ENCODE data around the gene INTU. TPM values are rescaled to one million over a fixed set of nuclear protein-coding genes. Genes with fewer than 3 reads are reported as not detected.

Gene INTU
- total RNA-seq, 1 experiment from 2014 or later = 3.7 TPM

DNA sequence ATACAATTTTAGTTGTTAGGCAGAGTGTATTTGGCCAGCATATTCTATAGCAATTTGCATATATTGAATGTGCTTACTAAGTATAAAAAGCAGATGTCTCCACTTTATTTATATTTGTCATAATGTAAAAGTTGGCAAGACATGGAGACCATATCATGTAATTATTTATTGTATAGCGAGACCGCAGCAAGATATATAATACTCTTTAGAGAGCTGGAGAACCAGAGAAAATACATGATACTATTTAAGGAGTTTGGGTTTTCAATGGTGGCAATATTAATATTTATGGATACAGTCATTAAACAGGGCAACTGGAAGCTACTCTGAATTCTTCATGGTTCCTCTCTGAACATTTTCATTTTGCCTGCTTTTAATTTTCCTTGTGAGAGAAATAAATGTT is 35.0 kb downstream of the INTU start:
- POLR2A ChIA-PET = no interaction called here

DNA sequence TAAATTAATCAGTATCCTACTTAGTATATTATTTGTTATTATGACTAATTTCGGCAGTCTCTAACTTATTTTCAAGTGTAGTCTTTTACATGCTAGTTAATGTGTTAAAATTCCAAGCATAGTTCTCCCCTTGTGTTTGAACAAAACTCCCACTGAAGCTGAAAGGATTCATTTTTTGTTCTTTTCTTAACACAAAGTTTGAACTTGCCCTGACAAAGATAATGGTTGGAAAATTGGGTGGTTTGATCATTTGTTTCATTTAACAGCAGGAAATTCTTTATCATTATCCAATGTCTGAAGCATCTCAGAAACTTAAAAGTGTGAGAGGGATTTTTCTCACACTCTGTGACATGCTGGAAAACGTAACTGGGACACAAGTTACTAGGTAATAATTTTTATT is 36.0 kb downstream of the INTU start:
- BruUV-seq (replicated peaks) = no TSS peak
- no peak overlapping the region for H3K4me3 ChIP-seq (ENCODE audit: low read depth in 2 of 2, low read length in 2 of 2)
- TF ChIP-seq POLR2AphosphoS5 (IDR thresholded peaks at IDR 0.05; ENCODE audit: low read depth, low read length) (no peak), TCF7L2 (IDR thresholded peaks at IDR 0.05; ENCODE audit: low read depth, low read length) (no peak), SIN3A (IDR thresholded peaks at IDR 0.05; ENCODE audit: borderline replicate concordance, insufficient read depth, low read depth, low read length) (no peak)
- TF ChIP-seq, protein P1, sequence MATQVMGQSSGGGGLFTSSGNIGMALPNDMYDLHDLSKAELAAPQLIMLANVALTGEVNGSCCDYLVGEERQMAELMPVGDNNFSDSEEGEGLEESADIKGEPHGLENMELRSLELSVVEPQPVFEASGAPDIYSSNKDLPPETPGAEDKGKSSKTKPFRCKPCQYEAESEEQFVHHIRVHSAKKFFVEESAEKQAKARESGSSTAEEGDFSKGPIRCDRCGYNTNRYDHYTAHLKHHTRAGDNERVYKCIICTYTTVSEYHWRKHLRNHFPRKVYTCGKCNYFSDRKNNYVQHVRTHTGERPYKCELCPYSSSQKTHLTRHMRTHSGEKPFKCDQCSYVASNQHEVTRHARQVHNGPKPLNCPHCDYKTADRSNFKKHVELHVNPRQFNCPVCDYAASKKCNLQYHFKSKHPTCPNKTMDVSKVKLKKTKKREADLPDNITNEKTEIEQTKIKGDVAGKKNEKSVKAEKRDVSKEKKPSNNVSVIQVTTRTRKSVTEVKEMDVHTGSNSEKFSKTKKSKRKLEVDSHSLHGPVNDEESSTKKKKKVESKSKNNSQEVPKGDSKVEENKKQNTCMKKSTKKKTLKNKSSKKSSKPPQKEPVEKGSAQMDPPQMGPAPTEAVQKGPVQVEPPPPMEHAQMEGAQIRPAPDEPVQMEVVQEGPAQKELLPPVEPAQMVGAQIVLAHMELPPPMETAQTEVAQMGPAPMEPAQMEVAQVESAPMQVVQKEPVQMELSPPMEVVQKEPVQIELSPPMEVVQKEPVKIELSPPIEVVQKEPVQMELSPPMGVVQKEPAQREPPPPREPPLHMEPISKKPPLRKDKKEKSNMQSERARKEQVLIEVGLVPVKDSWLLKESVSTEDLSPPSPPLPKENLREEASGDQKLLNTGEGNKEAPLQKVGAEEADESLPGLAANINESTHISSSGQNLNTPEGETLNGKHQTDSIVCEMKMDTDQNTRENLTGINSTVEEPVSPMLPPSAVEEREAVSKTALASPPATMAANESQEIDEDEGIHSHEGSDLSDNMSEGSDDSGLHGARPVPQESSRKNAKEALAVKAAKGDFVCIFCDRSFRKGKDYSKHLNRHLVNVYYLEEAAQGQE (IDR thresholded peaks at IDR 0.05; ENCODE audit: insufficient read depth in 1 of 2, low read depth in 2 of 2, low read length in 1 of 2) = no peak
- TF ChIP-seq, protein P2, sequence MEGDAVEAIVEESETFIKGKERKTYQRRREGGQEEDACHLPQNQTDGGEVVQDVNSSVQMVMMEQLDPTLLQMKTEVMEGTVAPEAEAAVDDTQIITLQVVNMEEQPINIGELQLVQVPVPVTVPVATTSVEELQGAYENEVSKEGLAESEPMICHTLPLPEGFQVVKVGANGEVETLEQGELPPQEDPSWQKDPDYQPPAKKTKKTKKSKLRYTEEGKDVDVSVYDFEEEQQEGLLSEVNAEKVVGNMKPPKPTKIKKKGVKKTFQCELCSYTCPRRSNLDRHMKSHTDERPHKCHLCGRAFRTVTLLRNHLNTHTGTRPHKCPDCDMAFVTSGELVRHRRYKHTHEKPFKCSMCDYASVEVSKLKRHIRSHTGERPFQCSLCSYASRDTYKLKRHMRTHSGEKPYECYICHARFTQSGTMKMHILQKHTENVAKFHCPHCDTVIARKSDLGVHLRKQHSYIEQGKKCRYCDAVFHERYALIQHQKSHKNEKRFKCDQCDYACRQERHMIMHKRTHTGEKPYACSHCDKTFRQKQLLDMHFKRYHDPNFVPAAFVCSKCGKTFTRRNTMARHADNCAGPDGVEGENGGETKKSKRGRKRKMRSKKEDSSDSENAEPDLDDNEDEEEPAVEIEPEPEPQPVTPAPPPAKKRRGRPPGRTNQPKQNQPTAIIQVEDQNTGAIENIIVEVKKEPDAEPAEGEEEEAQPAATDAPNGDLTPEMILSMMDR (IDR thresholded peaks at IDR 0.05) = no peak
- ATAC-seq (no peak), DNase-seq (ENCODE audit: low read depth, low spot score) (no peak)
- no peaks in the 10 kb centered on the region for H3K9me3 ChIP-seq (ENCODE audit: control insufficient read depth, insufficient read depth, low read depth, low read length)
- no peaks in the 10 kb centered on the region for H3K4me1 ChIP-seq (ENCODE audit: control insufficient read depth, insufficient read depth, low read length)
- in situ Hi-C loops (cut with HindIII; ENCODE audit: low pct_unique_long_range_greater_than_20kb, low sequenced_read_pairs) = no loop called here
- CTCF ChIA-PET = no interaction called here
- H3K27me3 ChIP-seq (ENCODE audit: control insufficient read depth, insufficient read depth, low read length) = no peaks in the 10 kb centered on the region
- no peaks in the 10 kb centered on the region for H3K36me3 ChIP-seq (ENCODE audit: control insufficient read depth, insufficient read depth, low read length)
- POLR2A ChIA-PET = no interaction called here
- intact Hi-C loops (cut with micrococcal nuclease; ENCODE audit: unreplicated experiment) = no loop called here
- no peak overlapping the region for H3K27ac ChIP-seq (ENCODE audit: low read length)

More for the DNA sequence above, 35.0 kb downstream of the INTU start:
- no peak overlapping the region for H3K27ac ChIP-seq (ENCODE audit: low read length)
- ATAC-seq = no peak
- H3K27me3 ChIP-seq (ENCODE audit: control insufficient read depth, insufficient read depth, low read length) = no peaks in the 10 kb centered on the region
- BruUV-seq (replicated peaks) = no TSS peak
- no peak overlapping the region for H3K4me3 ChIP-seq (ENCODE audit: low read depth in 2 of 2, low read length in 2 of 2)
- H3K36me3 ChIP-seq (ENCODE audit: control insufficient read depth, insufficient read depth, low read length) = no peaks in the 10 kb centered on the region
- in situ Hi-C loops (cut with HindIII; ENCODE audit: low pct_unique_long_range_greater_than_20kb, low sequenced_read_pairs) = no loop called here
- intact Hi-C loops (cut with micrococcal nuclease; ENCODE audit: unreplicated experiment) = no loop called here
- no peaks in the 10 kb centered on the region for H3K9me3 ChIP-seq (ENCODE audit: control insufficient read depth, insufficient read depth, low read depth, low read length)
- DNase-seq (ENCODE audit: low read depth, low spot score) = no peak
- H3K4me1 ChIP-seq (ENCODE audit: control insufficient read depth, insufficient read depth, low read length) = no peaks in the 10 kb centered on the region
- TF ChIP-seq SIN3A (IDR thresholded peaks at IDR 0.05; ENCODE audit: borderline replicate concordance, insufficient read depth, low read depth, low read length) (no peak), TCF7L2 (IDR thresholded peaks at IDR 0.05; ENCODE audit: low read depth, low read length) (no peak), POLR2AphosphoS5 (IDR thresholded peaks at IDR 0.05; ENCODE audit: low read depth, low read length) (no peak)
- TF ChIP-seq, protein P1 (IDR thresholded peaks at IDR 0.05; ENCODE audit: insufficient read depth in 1 of 2, low read depth in 2 of 2, low read length in 1 of 2) = no peak
- TF ChIP-seq, protein P2 (IDR thresholded peaks at IDR 0.05) = no peak
- CTCF ChIA-PET = no interaction called here

Data from Panc1 (cell line).